Keratinocyte (primary cell): ENCODE results near the gene ALDH1L1. TPM values are rescaled to one million over a fixed set of nuclear protein-coding genes. Genes with fewer than 3 reads are reported as not detected.
A peak's percentile ranks its signal among the peaks of the same experiment; 100 is the strongest.

Experiments used
- DNase-seq: peaks from one replicate; pipeline ENCODE4 v3.0.0-alpha.2; 2011; ENCODE audit warnings: low read depth, missing footprints, low spot score
- FAIRE-seq: peaks from 2 replicates; lab custom pipeline; 2011; peaks lifted over from hg19 to GRCh38; lab: Jason Lieb, UNC
- H2AFZ ChIP-seq: 2 replicates; pipeline ENCODE4 v1.6.0; 2012; ENCODE audit warnings: low read length, control low read depth, inconsistent platforms; ENCODE audit not compliant: control insufficient read depth
- H3K27ac ChIP-seq: 2 replicates; pipeline ENCODE4 v1.5.1; 2011; ENCODE audit warnings: low read length; ENCODE audit not compliant: control insufficient read depth, insufficient read depth
- H3K27me3 ChIP-seq: 3 replicates; pipeline ENCODE4 v1.6.0; 2011; ENCODE audit warnings: low read length; ENCODE audit not compliant: control insufficient read depth, insufficient read depth; ENCODE audit errors: extremely low read depth
- H3K36me3 ChIP-seq, 2 experiments: 2 replicates in 1 of 2; 3 replicates in 1 of 2; pipeline ENCODE4 v1.5.1; 2011; ENCODE audit warnings: low read length in 2 of 2, mild to moderate bottlenecking in 1 of 2; ENCODE audit not compliant: control insufficient read depth in 2 of 2, insufficient read depth in 2 of 2; ENCODE audit errors: extremely low read depth in 1 of 2
- H3K4me1 ChIP-seq: 3 replicates; pipeline ENCODE4 v1.5.1; 2011; ENCODE audit warnings: low read length; ENCODE audit not compliant: control insufficient read depth, insufficient read depth; ENCODE audit errors: extremely low read depth
- H3K4me2 ChIP-seq: 3 replicates; pipeline ENCODE4 v1.6.0; 2011; ENCODE audit warnings: low read depth, low read length; ENCODE audit not compliant: control insufficient read depth, insufficient read depth; ENCODE audit errors: extremely low read depth
- H3K4me3 ChIP-seq, 3 experiments: fragments of 200-600 bp in 1 of 3; sonication (generic) in 1 of 3; 2 replicates in 2 of 3; 3 replicates in 1 of 3; pipeline ENCODE4 v1.5.1; 2011 to 2016; ENCODE audit warnings: low read length in 3 of 3, mild to moderate bottlenecking in 3 of 3, control low read depth in 2 of 3, inconsistent platforms in 1 of 3, low read depth in 1 of 3, mixed read lengths in 1 of 3, mixed run types in 1 of 3, moderate library complexity in 1 of 3; ENCODE audit not compliant: control insufficient read depth in 2 of 3, insufficient read depth in 2 of 3; ENCODE audit errors: extremely low read depth in 1 of 3
- H3K79me2 ChIP-seq: 2 replicates; pipeline ENCODE4 v1.6.0; 2012; ENCODE audit warnings: low read length; ENCODE audit not compliant: control insufficient read depth, insufficient read depth
- H3K9ac ChIP-seq: 3 replicates; pipeline ENCODE4 v1.6.0; 2011; ENCODE audit warnings: low read length; ENCODE audit not compliant: control insufficient read depth, insufficient read depth; ENCODE audit errors: extremely low read depth
- H3K9me1 ChIP-seq: 3 replicates; pipeline ENCODE4 v1.6.0; 2011; ENCODE audit warnings: low read length; ENCODE audit not compliant: control insufficient read depth, insufficient read depth; ENCODE audit errors: extremely low read depth
- H3K9me3 ChIP-seq: 2 replicates; pipeline ENCODE4 v1.5.1; 2012; ENCODE audit warnings: low read depth, low read length; ENCODE audit not compliant: control insufficient read depth
- H4K20me1 ChIP-seq: 3 replicates; pipeline ENCODE4 v1.6.0; 2011; ENCODE audit warnings: low read length; ENCODE audit not compliant: control insufficient read depth, insufficient read depth; ENCODE audit errors: extremely low read depth
- EZH2 ChIP-seq: IDR thresholded peaks from one replicate; pipeline ENCODE4 v1.6.1; 2012; ENCODE audit warnings: inconsistent platforms, mild to moderate bottlenecking, low read length, moderate library complexity
- dilution Hi-C: fragments of 300-500 bp; cut with MboI; formaldehyde crosslinking; loops from one replicate; pipeline ENCODE4 v1.7.0; 2020; ENCODE audit warnings: low sequenced_read_pairs; ENCODE audit not compliant: extremely low pct_ligation_motif_present
- polyA plus RNA-seq, 5 experiments: library from polyadenylated mRNA; depleted of rRNA in 3 of 5; stranded (reverse) in 3 of 5; stranded (forward) in 1 of 5; unstranded in 1 of 5; fragments of >200 nt; gene quantifications; 1 replicate in 1 of 5; 2 replicates in 3 of 5; 3 replicates in 1 of 5; pipeline versions ENCODE4 v1.2.1 to v1.2.3, GENCODE V29; 2011 to 2012; ENCODE audit warnings: missing spikeins in 2 of 5, low read depth in 1 of 5, low replicate concordance in 1 of 5
- TF ChIP-seq, protein P1 (sequence below), 3 experiments: IDR thresholded peaks in 1 of 3; conservative IDR thresholded peaks in 1 of 3; optimal IDR thresholded peaks in 1 of 3; 2 replicates in 2 of 3; 3 replicates in 1 of 3; pipeline versions ENCODE3 to v1.5.1; 2011; ENCODE audit warnings: low read length in 3 of 3, mild to moderate bottlenecking in 3 of 3, moderate library complexity in 2 of 3, control low read depth in 1 of 3, inconsistent platforms in 1 of 3; ENCODE audit not compliant: insufficient read depth in 2 of 3; ENCODE audit errors: extremely low read depth in 1 of 3

The ALDH1L1 gene
- polyA plus RNA-seq, 1 donor (not counting 4 experiments of a cell fraction or from before 2014, with no cell fraction given) = 0.35 TPM

- H3K4me2 ChIP-seq = no peak overlapping the region
- H3K9me1 ChIP-seq = no peaks in the 10 kb centered on the region
- dilution Hi-C loops = no loop called here
- H3K36me3 ChIP-seq = no peaks in the 10 kb centered on the region
- no peak overlapping the region for H3K9ac ChIP-seq
- DNase-seq = no peak
- H3K4me3 ChIP-seq = no peak overlapping the region
- no peak overlapping the region for H2AFZ ChIP-seq
- no peak for TF ChIP-seq EZH2
- TF ChIP-seq, protein P1, sequence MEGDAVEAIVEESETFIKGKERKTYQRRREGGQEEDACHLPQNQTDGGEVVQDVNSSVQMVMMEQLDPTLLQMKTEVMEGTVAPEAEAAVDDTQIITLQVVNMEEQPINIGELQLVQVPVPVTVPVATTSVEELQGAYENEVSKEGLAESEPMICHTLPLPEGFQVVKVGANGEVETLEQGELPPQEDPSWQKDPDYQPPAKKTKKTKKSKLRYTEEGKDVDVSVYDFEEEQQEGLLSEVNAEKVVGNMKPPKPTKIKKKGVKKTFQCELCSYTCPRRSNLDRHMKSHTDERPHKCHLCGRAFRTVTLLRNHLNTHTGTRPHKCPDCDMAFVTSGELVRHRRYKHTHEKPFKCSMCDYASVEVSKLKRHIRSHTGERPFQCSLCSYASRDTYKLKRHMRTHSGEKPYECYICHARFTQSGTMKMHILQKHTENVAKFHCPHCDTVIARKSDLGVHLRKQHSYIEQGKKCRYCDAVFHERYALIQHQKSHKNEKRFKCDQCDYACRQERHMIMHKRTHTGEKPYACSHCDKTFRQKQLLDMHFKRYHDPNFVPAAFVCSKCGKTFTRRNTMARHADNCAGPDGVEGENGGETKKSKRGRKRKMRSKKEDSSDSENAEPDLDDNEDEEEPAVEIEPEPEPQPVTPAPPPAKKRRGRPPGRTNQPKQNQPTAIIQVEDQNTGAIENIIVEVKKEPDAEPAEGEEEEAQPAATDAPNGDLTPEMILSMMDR (optimal IDR thresholded peaks at IDR 0.05 in 1 of 3, IDR thresholded peaks at IDR 0.05 in 1 of 3, conservative IDR thresholded peaks at IDR 0.05 in 1 of 3; ENCODE audit: extremely low read depth in 1 of 3, insufficient read depth in 2 of 3, low read length in 3 of 3) = peak; percentile 79 to 89 (median 82)
- H3K27me3 ChIP-seq = no peaks in the 10 kb centered on the region
- FAIRE-seq = peak; percentile 72
- no peaks in the 10 kb centered on the region for H3K79me2 ChIP-seq
- H3K9me3 ChIP-seq = no peaks in the 10 kb centered on the region
- no peaks in the 10 kb centered on the region for H4K20me1 ChIP-seq
- no peaks in the 10 kb centered on the region for H3K4me1 ChIP-seq
- no peak overlapping the region for H3K27ac ChIP-seq
These were observed 17.6 kb upstream of the ALDH1L1 start for GRCh38 chr3:126197854-126198584.

GRCh38 chr3:126197343-126197742 is 17.0 kb upstream of the ALDH1L1 start:
- DNase-seq (no peak), FAIRE-seq (no peak)
- Histone ChIP-seq H2AFZ (no peak overlapping the region), H3K9me1 (no peaks in the 10 kb centered on the region), H3K9ac (no peak overlapping the region), H3K79me2 (no peaks in the 10 kb centered on the region), H4K20me1 (no peaks in the 10 kb centered on the region), H3K4me1 (no peaks in the 10 kb centered on the region), H3K4me3 (no peak overlapping the region), H3K9me3 (no peaks in the 10 kb centered on the region), H3K27ac (no peak overlapping the region), H3K4me2 (no peak overlapping the region), H3K36me3 (no peaks in the 10 kb centered on the region), H3K27me3 (no peaks in the 10 kb centered on the region)
- TF ChIP-seq EZH2 = no peak
- TF ChIP-seq, protein P1 (optimal IDR thresholded peaks at IDR 0.05 in 1 of 3, IDR thresholded peaks at IDR 0.05 in 1 of 3, conservative IDR thresholded peaks at IDR 0.05 in 1 of 3; ENCODE audit: extremely low read depth in 1 of 3, insufficient read depth in 2 of 3, low read length in 3 of 3) = no peak
- dilution Hi-C loops = no loop called here
